GM04503 (cell line): ENCODE results near the gene MORC3.
A peak's percentile ranks its signal among the peaks of the same experiment; 100 is the strongest.
"Not testable (repeated sequence)": the region's sequence is repeated elsewhere in the genome, so short reads cannot be mapped to it uniquely, and the experiment has no call there.

Source experiments
- DNase-seq: peaks from one replicate; pipeline ENCODE4 v3.0.0-alpha.2; 2012; ENCODE audit warnings: low read depth

The MORC3 gene

DNA sequence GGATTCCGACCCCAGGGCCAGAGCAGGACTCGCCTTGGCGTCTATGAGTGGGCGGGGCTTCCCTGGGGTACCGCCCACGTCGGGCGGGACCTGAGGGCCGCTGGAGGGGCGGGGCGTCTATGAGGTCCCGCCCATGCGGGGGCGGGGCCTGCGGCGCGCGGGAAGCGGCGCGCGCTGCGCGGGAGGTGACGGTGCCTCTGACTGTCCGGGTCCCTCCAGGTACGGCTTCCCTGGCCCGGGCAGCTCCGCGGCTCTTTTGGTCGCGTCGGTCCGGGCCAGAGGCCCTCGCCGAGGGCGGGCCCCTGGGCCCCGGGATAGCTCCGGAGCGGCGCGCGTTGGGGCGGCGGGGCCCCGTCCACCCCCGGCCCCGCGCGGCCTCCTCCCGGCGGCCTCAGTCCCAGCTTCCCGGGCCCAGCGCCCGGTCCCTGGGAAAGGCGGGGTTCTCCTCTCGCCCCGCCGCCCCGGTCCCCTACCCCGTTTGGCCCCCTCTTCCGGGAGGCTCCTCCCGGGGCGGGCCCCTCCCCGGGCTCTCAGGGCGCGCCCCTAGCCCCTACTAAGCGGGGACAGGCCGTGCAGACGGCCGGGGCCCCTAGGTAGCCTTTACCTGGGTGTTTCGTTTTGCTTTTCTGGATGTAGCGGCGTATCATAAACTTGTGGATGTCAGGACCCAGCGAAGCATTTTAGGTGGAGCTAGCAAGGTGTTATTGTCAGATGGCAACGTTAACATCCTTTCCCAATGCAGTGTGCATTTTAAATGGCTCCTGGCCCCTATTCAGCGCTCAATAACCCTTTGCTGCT, 65.4 kb downstream of the MORC3 start, which contains the start of gene CHAF1B:
Gene CHAF1B, plus strand, starts transcription at position 160 of the 798 bp plus-strand sequence. CDS start 745 bp downstream, outside the sequence.
- no peak for DNase-seq

DNA sequence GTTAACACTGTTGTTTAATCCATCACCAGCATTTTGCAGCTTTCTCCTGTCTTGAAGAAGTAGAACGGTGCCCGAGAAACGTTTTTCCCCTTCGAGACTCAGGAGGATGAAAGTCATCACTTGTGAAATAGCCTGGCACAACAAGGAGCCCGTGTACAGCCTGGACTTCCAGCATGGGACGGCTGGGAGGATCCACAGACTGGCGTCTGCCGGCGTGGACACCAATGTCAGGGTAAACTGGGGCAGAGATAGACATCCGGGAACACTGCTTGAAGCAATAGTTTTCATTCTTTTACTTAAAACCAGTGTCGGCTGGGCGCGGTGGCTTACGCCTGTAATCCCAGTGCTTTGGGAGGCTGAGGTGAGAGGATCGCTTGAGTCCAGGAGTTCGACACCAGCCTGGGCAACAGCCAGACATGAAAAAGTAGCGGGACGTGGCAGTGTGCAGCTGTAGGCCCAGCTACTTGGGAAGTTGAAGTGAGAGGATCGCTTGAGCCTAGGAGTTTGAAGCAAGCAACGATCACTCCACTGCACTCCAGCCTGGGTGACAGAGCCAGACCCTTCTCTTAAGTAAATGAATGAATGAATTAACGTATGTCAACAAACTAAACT, 66.1 kb downstream of the MORC3 start:
- DNase-seq = no peak

GRCh38 chr21:36388096-36388495, 68.1 kb downstream of the MORC3 start:
- DNase-seq = no peak

DNA sequence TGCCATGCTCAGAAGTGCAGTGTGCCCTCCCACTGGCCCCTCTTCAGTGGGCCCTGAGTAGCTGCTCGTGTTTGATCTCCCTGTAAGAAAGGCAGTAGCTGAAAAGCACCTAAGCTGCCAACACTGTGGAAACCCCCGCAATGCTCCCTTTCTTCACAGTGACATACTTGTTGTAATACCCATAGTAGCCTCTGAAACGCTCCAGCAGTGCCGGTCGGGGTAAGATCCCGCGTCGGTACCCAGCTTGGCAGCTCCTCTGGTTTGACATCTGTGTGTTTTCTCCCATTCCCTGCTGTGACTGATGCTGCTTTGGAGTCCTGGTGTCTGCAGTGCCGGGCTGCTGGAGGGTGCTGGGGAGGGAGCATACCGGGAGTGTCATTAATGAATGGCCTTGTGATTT, 68.8 kb downstream of the MORC3 start:
- DNase-seq = no peak

DNA sequence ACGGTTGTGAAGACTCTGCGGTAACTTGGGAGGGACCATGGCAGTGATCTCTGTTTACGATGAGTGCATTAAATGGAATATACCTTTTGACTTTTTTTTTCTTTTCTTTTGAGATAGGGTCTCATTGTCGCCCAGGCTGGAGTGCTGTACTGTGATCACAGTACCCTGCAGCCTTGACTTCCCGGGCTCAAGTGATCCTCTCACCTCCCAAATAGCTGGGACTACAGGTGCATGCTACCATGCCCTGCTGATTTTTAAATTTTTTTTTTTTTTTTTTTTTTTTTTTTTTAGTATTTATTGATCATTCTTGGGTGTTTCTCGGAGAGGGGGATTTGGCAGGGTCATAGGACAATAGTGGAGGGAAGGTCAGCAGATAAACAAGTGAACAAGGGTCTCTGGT, 71.7 kb downstream of the MORC3 start:
- not testable (repeated sequence) for DNase-seq

- no peak for DNase-seq
These were observed 75.5 kb downstream of the MORC3 start for GRCh38 chr21:36395353-36396111.

GRCh38 chr21:36396325-36396724, 76.3 kb downstream of the MORC3 start:
- DNase-seq = no peak

GRCh38 chr21:36396971-36397370, 77.0 kb downstream of the MORC3 start:
- no peak for DNase-seq

- no peak for DNase-seq
These were observed 77.6 kb downstream of the MORC3 start for GRCh38 chr21:36397606-36398005.

GRCh38 chr21:36399736-36400135, 79.7 kb downstream of the MORC3 start:
- not testable (repeated sequence) for DNase-seq

DNA sequence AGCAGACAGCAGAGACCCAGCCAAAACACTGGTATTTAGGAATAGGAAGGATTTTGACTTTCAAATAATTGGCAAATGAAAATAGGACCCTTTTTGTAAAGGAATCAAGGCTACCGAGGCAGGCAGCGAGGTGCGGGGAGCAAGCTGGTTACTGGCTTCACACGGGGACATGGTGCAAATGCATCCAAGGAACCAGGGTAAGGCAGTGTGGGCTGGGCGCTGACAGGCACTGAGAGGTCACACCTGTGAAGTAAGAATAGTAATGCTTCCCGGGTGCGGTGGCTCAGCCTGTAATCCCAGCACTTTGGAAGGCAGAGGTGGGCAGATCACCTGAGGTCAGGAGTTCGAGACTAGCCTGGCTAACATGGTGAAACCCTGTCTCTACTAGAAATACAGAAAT, 80.7 kb downstream of the MORC3 start:
- no peak for DNase-seq

DNA sequence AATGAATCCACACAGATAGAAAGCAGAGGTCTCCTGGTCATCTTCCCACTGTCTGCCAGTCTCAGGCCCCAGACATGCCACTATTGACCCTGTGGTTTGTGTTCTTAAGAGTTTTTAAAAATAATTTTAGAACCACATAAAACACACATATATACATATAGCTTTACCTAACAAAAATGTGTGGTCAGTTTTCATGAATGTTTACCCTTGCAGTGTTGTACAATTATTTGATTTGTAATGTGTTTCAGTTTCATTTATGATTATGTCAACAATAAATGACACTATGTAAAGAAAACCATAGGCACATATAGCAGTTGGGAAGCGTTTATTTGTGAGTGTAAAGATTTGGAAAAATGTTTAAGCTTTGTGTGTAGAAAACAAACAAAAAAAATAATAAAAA, 82.3 kb downstream of the MORC3 start:
- no peak for DNase-seq

GRCh38 chr21:36403713-36404112, 83.7 kb downstream of the MORC3 start:
- no peak for DNase-seq

- no peak for DNase-seq
These were observed 88.6 kb downstream of the MORC3 start for GRCh38 chr21:36408568-36408967.

- no peak for DNase-seq
These were observed 91.3 kb downstream of the MORC3 start for GRCh38 chr21:36411301-36411700.

- no peak for DNase-seq
These were observed 92.9 kb downstream of the MORC3 start for GRCh38 chr21:36412916-36413315.

- no peak for DNase-seq
These were observed 95.4 kb downstream of the MORC3 start for GRCh38 chr21:36415375-36415774.

GRCh38 chr21:36419241-36419640, 99.2 kb downstream of the MORC3 start:
- DNase-seq = no peak

GRCh38 chr21:36419996-36420395, 100.0 kb downstream of the MORC3 start:
- peak; percentile 22 for DNase-seq

DNA sequence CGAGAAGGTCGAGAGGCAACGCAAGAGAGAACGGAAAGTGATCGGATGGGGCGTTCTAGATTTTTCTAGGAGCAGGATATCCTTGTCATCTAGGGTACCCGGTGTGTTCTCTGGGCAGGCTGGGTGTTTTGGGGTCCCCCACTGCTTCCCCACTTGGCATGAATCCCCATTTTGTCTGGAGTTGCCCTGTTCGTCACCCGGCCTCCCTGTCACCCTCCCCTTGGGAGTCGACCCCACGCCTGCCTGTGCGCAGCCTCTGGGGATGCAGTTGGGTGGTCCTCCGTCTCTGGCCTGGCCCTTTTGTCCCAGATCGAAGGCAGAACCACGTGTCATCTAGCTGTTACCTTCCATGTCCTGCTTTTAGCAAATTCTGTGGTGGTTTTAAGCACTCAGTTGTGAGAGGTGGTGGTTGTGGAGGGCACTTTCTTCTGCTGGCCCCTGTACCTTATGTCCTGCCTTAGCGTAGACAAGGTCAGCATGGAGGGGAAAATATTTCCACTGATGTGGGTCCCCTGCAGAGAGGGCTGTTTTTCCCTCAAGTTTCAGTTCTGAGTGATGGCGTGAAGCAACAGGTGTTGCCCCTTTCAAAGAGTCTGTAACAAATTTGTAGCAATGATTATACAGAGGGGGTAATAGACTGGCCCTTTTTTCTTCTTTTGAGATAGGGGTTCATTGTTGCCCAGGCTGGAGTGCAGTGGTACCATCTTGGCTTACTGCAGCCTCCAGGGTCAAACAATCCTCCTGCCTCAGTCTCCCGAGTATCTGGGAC, 100.8 kb downstream of the MORC3 start:
- no peak for DNase-seq

GRCh38 chr21:36422279-36423098, 102.5 kb downstream of the MORC3 start:
- DNase-seq = no peak
